Raji (cell line): ENCODE data around the gene DGKZ.

ENCODE experiments used
- POLR2A ChIP-seq: IDR thresholded peaks from 2 replicates; pipeline ENCODE4 v1.6.1; 2011; ENCODE audit warnings: low read depth, low read length, control low read depth; ENCODE audit not compliant: insufficient read depth

The DGKZ gene

DNA sequence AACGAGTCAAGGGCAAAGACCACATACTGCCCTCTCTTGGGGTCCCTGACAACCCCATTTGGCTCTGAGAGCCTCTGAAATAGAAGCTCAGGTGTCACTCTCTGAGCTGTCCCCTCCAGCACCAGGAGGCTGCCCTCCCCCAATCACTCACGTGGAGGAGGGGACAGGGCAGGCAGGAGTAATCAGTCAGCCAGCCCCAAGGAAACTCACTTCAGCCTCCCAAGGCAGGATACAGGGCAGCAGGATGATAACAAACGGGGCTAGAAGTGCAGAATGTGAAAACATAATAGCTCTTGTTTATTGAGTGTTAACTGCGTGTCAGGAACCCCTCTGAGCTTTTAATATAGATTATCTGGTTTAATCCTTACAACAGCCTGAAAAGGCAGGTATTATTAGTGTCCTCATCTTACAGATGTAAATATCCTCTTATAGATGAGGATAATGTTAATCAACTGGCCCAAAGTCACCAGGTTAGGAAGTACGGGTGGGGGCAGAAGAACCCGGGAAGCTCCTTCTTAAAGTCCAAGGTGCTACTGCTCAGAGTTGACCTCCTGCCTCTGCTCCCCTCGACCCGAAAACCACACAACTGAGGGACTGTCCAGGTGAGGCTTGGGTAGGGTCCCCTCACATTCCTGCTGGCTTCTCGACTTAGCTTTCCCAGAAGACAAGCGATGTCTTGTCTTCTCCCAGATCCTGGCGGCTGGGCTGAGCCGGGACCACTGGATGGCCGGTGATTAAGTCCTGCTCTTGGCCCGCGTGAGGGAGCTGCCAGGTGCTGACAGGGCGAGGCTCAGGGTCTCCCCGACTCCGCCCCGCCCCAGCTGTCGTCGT is 41.6 kb downstream of the DGKZ start:
- no peak for TF ChIP-seq POLR2A

DNA sequence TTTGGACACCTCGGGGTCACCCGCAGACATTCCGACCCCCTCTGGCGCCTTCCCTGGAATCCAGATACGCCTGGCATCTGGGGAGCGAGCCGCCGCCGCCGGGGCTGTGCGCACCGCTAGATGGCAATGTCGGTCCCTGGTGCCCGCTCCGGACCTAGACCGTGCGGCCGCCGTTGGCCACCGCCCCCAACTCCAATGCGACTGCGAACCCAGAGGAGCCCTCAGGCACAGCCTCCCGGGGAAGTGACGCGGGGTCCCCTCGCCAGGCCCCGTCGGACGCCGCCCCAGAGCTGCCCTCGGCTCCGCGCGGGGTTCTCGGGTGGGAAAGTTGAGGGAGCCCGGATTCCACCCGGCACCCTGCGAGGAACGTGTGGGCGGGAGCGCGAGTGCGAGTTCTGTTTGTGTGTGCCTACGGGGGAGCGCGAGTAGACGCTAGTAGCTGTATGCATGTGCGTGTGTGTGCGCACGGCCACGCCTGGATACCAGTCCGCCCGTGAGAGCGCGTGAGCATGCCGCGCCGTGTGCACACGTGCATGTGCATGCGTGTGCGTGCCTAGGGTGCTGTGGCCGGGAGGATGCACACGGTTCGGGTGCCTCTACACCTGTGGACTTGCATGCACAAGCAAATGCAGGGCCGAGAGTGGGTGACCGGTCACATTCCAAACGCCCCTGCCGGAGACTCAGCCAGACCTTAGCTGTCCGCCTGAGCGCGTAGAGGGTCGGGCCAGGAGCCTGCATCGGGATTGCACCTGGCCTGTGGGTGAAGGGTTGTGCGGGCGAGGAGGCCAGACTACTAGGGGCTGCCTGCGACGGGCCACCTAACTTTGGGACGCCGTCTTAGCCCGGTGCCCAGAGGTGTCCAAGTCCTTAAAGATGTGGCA is 42.4 kb downstream of the DGKZ start:
- TF ChIP-seq POLR2A, result no peak

DNA sequence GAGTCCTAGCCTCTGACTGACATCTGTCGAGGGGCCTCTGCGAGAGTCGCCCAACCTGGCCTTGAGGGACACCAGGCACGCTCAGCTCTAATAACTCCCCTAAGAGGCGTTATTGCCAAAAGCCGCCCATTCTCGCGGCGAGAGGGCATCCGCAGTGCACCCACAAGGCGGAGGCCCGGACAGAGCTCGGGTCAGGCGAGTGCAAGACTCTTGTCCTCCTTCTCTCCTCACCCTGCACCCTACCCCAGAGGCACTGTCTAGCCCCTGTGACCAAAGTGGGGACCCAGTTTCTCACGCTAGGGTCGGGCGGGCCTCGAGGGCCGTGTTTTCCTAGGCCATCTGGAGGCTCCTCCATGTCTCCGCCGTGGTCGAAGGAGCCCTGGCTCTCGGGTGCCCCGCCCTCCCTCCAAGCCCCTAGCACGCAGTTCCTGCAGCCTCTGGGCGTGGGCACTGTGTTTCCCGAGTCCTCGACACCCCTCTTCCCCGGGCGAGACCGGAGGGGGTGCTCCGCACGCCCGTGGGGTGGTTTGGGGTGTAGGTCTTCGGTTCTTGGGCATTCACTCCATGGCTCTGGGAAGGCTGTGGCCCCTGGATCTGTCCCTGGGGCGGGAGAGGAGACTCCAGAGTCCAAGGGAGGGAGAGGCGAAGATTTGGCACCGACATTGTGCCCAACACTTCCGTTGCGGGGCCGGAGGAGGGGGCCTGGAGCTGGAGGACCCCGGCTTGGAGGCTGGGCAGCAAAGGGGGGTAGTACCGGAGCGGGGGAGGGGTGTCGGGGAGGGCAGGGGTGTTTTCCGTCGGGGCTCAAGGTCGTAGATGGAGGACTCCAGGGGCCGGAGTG is 43.3 kb downstream of the DGKZ start:
- no peak for TF ChIP-seq POLR2A

DNA sequence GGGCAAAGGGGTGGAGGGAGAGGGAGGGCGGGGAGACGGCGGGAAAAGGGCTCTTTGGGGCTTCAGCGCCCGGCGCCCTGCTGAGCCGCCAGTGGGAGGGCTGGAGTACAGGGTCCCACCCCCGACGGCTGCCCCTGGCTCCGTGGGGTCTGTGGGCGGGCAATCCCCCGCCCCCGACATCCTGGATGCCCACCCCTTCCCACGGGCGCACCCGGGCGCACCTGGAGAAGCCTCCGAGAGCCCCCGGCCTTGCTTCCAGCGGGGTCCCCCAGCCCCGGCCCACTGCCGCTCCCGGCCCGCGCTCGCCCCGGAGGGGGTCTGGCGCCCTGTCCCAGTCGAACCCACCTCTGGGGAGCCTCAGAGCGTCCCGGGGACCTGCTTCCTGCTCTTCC is 43.9 kb downstream of the DGKZ start:
- TF ChIP-seq POLR2A, result no peak

DNA sequence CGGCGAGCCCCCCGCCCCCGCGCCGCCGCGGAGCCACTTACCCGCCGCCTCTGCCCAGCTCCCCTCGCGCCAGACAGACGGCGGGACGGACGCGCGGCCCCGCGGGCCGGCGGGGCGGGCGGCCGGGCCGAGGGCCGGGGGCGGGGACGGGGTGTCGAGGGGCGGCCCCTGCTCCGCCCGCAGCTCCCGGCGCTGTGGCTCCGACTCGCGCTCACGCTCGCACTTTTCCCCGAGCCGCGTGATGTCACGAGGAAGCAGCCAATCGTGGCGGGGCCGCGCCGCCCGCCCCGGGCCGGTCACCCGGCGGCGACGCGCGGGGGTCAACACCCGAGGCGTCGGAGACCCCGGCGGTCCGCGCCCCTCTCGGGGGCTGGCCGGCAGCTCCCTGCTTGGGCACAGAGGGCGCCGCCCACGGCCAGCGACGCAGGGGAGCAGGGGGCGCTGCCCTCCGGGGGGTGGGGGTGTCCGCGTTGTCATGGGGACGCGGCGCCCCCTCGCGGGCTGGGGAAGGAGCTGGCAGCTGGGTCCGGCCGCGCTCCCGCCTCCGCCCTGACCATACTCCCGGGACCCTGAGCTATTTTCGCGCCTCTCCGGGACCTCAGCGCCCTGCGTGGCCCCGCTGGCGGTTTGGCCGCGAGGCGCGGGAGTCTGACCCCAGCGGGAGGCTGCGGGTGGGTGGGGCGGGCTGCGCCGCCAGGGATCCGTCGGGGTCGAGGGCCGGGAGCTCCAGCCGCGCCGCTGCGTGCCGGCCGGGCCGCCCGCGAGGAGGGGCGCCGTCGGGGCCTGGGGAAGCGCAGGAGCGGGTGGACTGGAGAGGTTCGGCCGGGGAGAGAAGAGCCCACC is 44.5 kb downstream of the DGKZ start, which contains the start of gene CHRM4:
Gene CHRM4, minus strand, starts transcription at position 199 of the 843 bp plus-strand sequence. CDS start 5,219 bp downstream, outside the sequence.
- TF ChIP-seq POLR2A, result no peak

DNA sequence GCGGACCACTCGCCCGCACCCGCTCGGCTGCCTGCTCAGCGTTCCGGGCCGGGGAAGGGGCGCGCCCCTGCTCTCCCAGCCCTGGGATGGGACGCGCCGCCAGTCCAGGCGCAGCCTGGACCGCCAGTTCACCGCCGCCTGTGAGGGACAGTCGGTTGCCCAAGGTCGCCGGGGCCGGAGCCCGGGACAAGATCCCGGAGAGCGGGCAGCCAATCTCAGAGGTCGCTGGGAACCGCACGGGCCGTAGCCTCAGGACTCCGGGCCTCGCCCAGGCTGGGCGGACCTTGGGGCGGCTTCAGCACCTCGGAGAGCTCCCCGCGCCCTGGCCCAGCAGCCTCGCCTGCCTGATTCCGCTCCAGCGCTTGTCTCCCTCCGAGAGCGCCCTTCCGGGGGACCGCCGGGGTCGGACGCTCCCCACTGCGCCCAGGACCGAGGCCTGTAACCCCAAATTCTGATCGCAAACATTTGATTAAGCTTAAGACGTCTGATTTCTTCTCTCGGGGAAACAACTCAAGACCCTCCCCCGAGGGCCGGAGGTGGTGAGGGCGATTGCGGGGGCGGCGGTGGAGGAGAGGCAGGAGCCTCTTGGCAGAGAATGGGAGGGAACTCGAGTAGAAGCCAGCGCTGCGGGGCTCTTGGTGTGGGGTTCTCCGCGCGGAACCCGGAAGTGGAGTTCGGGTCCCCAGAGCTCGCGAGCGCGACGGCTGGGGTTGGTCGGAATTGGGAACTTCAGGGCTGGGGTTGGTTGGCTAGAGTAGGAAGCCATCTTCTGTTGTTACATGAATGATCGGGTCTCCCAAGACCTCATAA is 45.4 kb downstream of the DGKZ start:
- no peak for TF ChIP-seq POLR2A

DNA sequence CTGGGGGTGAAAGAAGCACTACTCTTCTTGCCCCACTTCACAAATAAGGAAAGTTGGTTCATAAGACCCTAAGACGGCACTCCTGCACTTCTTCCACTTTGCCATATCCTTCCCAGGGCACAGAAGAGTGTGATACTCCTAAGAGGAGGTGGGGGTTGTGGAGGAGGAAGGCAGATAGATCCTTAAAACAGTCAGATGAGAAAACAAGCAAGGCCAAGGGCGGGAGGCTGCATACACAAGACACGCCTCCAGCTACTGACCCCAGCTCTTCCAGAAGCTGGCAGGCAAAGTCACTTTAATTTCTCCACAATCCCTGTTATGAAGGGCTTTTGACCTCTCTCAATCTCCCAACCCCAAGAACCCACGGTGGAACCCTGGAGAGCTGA is 46.0 kb downstream of the DGKZ start:
- TF ChIP-seq POLR2A, result no peak

DNA sequence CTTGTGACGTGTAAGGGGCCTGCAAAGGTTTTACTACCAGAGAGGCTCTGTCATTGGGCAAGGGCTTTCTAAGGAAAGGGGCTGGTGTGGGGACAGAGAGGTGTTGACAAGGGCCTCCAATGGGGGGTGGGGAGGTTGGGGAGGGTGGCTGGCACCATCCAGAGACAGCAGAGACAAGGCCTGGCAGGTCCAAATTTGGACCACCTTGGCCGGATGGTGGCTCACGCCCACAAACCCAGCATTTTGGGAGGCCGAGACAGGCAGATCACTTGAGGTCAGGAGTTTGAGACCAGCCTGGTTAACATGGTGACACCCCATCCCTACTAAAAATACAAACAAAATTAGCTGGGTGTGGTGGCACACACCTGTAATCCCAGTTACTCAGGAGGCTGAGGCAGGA is 46.5 kb downstream of the DGKZ start:
- no peak for TF ChIP-seq POLR2A

DNA sequence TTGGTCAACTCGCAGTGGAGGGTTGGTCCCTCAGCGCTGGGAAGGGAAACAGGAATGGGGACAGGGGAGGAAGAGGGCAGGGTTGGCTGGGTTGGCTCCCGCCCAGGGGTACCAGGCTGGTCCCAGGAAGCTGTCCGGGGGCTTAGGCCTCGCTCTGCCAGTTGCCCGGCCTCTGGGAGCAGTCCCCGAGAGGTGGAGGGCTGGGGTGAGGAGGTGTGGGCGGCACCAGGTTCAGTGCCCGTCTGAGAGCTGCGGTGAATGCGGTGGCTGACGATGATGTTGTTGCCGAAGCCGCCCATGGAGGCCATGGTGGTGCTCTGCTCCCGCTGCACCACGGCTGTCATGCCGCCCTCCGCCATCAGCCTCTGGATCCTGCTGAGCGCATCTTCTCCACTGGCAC is 50.3 kb downstream of the DGKZ start:
- TF ChIP-seq POLR2A, result no peak

DNA sequence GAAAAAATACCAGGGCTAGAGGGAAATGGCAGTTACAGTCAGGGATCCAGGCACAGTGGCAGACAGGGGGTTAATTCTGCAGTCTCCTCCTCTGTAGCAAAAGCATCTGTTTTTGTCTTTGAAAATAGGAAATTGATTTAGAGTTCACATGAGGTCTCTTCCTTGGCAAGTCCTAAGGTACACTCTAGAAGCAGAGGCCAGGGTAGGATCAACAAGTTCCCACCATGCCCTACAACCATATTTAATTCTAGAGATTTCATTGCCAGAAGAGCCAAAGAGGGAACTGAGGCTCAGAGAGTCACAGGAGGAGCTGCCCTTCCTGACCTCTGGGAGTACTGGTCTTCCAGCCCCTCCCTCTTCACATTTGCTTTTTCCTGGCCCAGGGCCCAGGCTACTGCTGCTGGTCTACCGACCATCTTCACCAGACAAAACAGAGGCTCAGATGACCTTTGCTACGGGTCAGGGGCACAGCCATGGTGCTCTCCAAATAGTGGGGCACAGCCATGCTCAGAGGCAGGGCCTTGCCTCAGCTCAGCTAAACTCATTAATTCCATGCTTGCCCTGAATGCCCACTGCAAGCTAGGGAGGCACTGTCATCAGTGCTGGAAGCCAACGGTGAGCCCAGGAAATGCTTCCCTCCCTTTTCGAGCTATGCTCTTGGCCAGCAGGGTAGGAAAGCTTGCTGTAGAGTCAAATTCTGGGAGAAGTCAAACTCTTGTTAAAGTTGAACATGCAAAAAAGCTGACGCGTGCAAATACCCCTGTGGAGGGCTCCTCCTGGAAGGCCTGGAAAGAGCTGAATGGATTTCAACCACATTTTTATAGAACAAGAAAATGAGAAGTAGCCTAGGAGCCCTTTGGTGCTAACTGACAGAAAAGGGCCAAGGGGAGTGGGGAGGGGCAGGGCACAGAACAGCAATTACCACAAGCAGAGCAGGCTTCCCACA is 56.0 kb downstream of the DGKZ start:
- TF ChIP-seq POLR2A, result no peak

DNA sequence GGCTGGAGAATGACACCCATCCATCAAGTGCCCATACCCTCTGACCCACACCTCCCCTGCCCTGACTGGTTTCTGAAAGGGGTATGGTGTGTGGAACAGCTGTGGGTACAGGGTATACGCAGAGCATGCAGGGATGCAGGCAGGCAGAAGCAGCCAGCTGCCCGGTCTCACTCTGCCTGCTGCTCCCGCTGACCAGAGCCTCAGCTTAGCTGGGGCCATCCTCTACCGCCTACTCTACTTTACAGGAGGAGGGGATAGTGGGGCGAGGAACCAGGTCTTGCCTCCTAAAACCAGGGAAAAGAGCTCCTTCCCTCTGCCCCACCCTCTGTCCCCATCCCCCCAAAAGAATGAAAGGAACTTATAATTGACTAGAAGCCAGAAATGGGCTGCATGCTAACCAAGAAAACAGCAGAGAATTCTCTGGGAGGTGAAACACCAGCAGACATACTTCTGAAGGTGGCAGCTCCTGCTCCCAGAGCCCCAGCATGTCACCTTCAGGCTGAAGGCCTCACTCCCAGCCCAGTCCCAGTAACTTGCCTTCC is 57.3 kb downstream of the DGKZ start:
- no peak for TF ChIP-seq POLR2A

DNA sequence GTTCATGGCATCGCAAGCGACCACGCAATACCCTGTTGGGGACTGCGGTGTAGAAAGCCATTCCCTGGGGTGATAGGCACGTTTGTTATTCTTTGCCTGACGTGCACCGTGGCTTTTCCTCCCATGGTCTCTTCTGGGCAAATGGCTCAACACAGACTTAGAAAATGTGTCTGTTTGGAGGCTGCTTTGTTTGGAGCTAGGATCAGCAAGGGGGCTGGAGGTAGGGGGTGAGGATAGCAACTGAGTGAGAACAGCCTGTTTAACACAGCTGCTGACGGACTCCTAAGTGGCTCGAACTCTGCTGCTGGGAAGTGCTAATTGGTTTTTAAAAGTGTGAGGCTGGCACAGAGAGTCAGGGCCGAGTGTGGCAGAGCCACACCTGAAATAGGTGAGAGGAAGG is 60.4 kb downstream of the DGKZ start:
- TF ChIP-seq POLR2A, result no peak

DNA sequence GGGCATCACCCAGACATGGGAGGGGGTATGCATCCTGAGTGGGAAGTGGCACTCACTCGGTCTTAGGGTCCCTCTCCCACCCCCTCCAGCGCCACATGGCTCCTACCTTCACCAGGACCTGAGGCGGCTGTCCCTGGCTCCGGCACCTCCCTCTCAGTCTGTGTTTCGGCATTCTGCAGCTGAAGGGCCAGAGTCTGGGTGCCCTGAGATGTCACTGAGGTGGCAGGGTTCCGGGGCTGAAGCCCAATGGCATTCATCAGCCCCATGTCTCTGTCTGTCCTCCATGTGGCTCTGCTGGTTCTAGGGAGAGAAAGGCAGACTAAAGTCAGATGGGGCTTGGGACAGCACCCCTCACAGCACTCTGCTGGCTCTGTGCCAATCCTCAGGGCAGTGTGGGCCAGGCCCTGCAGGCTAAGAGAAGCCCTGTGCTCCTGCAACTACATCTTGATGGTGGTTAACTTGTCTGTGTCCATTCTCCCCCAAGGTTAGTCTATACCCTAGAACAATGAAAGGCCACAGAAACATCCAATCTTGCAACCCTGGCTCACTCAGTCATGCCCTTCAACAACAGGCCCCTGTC is 61.2 kb downstream of the DGKZ start:
- no peak for TF ChIP-seq POLR2A
